ENCODE data around the gene JAKMIP1. TPM values are rescaled to one million over a fixed set of nuclear protein-coding genes. Genes with fewer than 3 reads are reported as not detected.

JAKMIP1 gene
- total RNA-seq, 1 donor from 2014 or later, result 0.64 TPM

DNA sequence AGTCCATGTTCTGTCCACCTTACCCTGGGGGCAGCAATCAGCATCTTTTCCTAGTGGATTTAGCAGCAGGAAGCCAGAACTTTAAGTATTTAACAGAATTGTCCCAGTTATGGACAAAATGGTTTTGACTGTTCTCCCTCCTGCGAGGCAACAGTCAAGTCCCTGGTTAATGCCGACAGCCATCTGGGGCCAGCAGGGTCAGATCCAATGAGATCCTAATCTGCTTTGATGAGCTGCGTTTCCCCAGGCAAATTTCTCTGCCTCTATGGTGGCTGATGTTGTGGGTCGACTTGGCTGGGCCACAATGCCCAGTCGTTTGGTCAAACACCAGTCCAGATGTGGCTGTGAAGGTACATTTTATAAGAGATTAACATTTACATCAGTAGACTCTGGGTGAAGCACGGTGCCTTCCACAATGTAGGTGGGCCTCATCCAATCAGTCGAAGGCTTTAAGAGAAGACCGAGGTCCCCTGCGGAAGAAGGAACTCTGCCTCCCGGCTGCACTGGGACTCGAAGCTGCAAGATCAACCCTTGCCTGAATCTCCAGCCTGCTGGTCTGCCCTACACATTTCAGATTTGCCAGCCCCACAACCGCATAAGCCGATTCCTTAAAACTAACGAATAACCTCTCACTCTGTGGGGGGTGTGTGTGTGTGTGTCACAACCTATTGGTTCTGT, 93.1 kb downstream of the JAKMIP1 start:
- ATAC-seq (no peak), DNase-seq (no peak)
- Histone ChIP-seq H3K4me1 (no peaks in the 10 kb centered on the region), H3K4me3 (no peak overlapping the region), H3K36me3 (no peaks in the 10 kb centered on the region), H3K27me3 (no peaks in the 10 kb centered on the region), H3K27ac (no peak overlapping the region), H3K9me3 (no peaks in the 10 kb centered on the region)
- intact Hi-C loops (cut with DNase I), result no loop called here
- TF ChIP-seq, protein P1, sequence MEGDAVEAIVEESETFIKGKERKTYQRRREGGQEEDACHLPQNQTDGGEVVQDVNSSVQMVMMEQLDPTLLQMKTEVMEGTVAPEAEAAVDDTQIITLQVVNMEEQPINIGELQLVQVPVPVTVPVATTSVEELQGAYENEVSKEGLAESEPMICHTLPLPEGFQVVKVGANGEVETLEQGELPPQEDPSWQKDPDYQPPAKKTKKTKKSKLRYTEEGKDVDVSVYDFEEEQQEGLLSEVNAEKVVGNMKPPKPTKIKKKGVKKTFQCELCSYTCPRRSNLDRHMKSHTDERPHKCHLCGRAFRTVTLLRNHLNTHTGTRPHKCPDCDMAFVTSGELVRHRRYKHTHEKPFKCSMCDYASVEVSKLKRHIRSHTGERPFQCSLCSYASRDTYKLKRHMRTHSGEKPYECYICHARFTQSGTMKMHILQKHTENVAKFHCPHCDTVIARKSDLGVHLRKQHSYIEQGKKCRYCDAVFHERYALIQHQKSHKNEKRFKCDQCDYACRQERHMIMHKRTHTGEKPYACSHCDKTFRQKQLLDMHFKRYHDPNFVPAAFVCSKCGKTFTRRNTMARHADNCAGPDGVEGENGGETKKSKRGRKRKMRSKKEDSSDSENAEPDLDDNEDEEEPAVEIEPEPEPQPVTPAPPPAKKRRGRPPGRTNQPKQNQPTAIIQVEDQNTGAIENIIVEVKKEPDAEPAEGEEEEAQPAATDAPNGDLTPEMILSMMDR (IDR thresholded peaks at IDR 0.05), result no peak

DNA sequence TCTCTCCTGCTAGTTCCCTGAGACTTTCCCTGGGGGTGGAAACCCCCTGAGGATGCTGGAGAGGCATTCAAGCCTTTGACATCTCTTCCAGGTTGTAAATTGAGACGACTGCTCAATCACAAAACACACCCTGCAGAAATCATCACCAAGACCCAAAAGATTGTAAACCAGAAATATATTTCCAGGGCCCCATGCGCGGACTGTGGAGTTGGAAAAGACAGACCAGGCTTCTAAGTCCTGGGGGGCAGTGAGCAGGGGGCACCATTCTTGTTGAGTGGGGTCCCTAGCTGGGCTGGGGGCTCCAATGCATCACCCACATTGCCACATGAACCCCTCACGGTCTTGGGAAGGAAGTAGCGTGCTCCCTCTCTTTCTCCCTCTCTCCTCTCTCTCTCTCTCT, 94.2 kb downstream of the JAKMIP1 start:
- Histone ChIP-seq H3K9me3 (no peaks in the 10 kb centered on the region), H3K27ac (no peak overlapping the region), H3K4me1 (no peaks in the 10 kb centered on the region), H3K27me3 (no peaks in the 10 kb centered on the region), H3K4me3 (no peak overlapping the region), H3K36me3 (no peaks in the 10 kb centered on the region)
- intact Hi-C loops (cut with DNase I), result no loop called here
- no peak for ATAC-seq
- TF ChIP-seq, protein P1 (IDR thresholded peaks at IDR 0.05), result no peak
- DNase-seq, result no peak

DNA sequence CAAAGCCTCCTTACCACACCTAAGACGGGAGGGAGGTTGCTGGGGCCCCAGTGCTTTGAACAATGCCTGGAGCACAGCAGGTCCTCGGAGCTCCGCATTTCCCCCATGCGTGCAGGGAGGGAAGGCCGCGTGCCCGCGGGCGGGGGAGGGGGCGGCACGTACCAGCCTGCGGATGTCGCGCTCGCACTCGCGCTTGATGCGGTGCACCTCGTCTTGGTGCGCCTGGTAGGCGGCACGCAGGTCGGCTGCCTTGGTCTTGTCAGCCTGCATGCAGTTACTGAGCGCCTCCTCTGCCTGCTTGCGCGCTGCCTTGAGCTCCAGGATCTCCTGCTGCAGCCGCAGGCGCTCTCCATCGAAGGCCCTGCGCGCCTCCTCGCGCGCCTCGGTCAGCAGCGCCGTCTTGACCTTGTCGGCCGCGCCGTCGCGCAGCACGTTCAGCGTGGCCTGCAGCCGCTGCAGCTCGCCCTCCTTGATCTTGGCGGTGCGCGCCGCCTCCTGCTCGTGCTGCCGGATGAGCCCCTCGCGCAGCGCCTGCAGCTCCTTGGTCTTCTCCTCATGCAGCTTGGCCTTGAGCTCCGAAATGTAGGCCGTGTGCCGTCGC, 94.9 kb downstream of the JAKMIP1 start:
- H3K36me3 ChIP-seq, result no peaks in the 10 kb centered on the region
- TF ChIP-seq, protein P1 (IDR thresholded peaks at IDR 0.05), result no peak
- ATAC-seq, result no peak
- no peak overlapping the region for H3K27ac ChIP-seq
- no peaks in the 10 kb centered on the region for H3K9me3 ChIP-seq
- no peak overlapping the region for H3K4me3 ChIP-seq
- intact Hi-C loops (cut with DNase I), result no loop called here
- H3K27me3 ChIP-seq, result no peaks in the 10 kb centered on the region
- no peaks in the 10 kb centered on the region for H3K4me1 ChIP-seq
- no peak for DNase-seq

DNA sequence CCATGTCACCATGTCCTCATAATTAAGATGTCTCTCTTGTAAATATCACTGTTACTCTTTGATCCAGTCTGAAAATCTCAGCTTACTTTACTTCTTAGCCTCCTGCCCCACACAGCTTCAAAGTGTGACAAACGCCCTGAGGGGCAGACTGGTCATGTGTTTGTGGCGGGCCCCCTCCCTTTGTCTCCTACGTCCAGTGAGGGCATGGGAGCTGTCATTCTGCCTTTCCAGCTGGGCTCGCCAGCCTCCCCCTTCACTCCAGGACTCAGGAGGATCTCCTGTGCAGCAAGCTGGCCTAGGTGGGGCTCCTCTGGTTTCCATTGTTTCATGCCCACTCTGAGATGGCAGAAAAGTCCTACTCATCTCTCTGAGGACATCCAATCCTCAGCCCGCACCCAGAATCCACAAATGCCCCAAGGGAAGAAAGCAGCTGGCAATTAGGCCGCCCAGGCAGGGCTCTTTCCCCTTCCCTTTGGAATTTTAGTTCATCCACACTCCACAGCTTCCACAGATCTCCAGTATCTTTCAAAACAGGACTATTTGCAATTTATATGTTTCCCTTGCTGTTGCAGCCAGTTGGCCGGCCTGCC, 95.7 kb downstream of the JAKMIP1 start:
- no peak for ATAC-seq
- no peak for DNase-seq
- Histone ChIP-seq H3K27me3 (no peaks in the 10 kb centered on the region), H3K36me3 (no peaks in the 10 kb centered on the region), H3K27ac (no peak overlapping the region), H3K4me3 (no peak overlapping the region), H3K4me1 (no peaks in the 10 kb centered on the region), H3K9me3 (no peaks in the 10 kb centered on the region)
- TF ChIP-seq, protein P1 (IDR thresholded peaks at IDR 0.05), result no peak
- intact Hi-C loops (cut with DNase I), result no loop called here

DNA sequence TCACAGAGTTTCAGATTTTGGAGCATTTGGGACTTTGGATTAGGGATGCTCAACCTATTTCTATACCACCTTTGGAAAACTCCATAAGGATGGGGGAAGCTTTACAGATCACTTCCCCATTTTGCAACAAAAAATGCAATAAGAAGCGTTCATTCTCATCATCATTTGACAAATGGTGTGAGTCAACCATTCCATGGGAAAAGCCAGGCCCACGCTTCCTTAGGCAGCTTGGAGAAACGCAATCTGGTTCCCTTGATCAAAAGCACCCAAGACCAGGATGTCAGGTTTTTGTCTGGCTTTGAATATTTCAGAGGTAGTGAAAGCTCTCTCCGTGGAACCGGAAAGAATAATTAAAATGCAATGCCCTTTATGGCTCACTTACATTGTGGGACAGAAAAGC, 102.8 kb downstream of the JAKMIP1 start:
- Histone ChIP-seq H3K4me3 (no peak overlapping the region), H3K9me3 (no peaks in the 10 kb centered on the region), H3K27ac (no peak overlapping the region), H3K36me3 (no peaks in the 10 kb centered on the region), H3K27me3 (no peaks in the 10 kb centered on the region), H3K4me1 (no peaks in the 10 kb centered on the region)
- intact Hi-C loops (cut with DNase I), result no loop called here
- DNase-seq (no peak), ATAC-seq (no peak)
- TF ChIP-seq, protein P1 (IDR thresholded peaks at IDR 0.05), result no peak
